Esophagus (tissue), 2 donors: ENCODE measurements around the gene GALNS. TPM values are rescaled to one million over a fixed set of nuclear protein-coding genes. Genes with fewer than 3 reads are reported as not detected.

Source experiments
- H3K27ac ChIP-seq, 2 donors: one replicate each; pipeline ENCODE4 v1.5.1; 2013; ENCODE audit warnings: low read depth in 2 of 2, mild to moderate bottlenecking in 2 of 2, inconsistent platforms in 1 of 2, low read length in 1 of 2, moderate library complexity in 1 of 2
- H3K27me3 ChIP-seq, 2 donors: one replicate each; pipeline ENCODE4 v1.6.1; 2013; ENCODE audit warnings: low read length in 2 of 2, control low read depth in 1 of 2, mild to moderate bottlenecking in 1 of 2; ENCODE audit not compliant: insufficient read depth in 2 of 2, control insufficient read depth in 1 of 2
- H3K36me3 ChIP-seq, 2 donors: one replicate each; pipeline ENCODE4 v1.6.1; 2013; ENCODE audit warnings: low read length in 1 of 2; ENCODE audit not compliant: control insufficient read depth in 2 of 2, insufficient read depth in 2 of 2
- H3K4me1 ChIP-seq, 2 donors: one replicate each; pipeline ENCODE4 v1.6.1; 2013; ENCODE audit warnings: low read length in 1 of 2; ENCODE audit not compliant: control insufficient read depth in 2 of 2, insufficient read depth in 2 of 2
- H3K4me3 ChIP-seq, 2 donors: one replicate each; pipeline ENCODE4 v1.5.1; 2013; ENCODE audit warnings: low read length in 2 of 2, mild to moderate bottlenecking in 2 of 2, low read depth in 1 of 2, moderate library complexity in 1 of 2
- H3K9me3 ChIP-seq, 2 donors: one replicate each; pipeline ENCODE4 v1.6.1; 2013; ENCODE audit warnings: mild to moderate bottlenecking in 2 of 2, low read depth in 1 of 2, low read length in 1 of 2, moderate library complexity in 1 of 2; ENCODE audit not compliant: control insufficient read depth in 2 of 2, insufficient read depth in 1 of 2
- WGBS, 2 donors: extraction: QIAGEN DNeasy Blood & Tissue Kit; methylation state at CpG; one replicate each; pipeline ENCODE4 v1.1.7; 2013; 5-methylcytosine and 5-hydroxymethylcytosine counted together
- polyA plus RNA-seq, 2 donors: library from polyadenylated mRNA; stranded (reverse); fragments of 200-250 nt; gene quantifications; one replicate each; pipeline ENCODE4 v1.2.3, GENCODE V29; 2013
- donor health status: healthy with polysubstance abuse.
- donor health status: Bipolar disorder and iron deficiency.

The GALNS gene
- polyA plus RNA-seq, 2 donors, result 10.7 to 20.4 TPM

DNA sequence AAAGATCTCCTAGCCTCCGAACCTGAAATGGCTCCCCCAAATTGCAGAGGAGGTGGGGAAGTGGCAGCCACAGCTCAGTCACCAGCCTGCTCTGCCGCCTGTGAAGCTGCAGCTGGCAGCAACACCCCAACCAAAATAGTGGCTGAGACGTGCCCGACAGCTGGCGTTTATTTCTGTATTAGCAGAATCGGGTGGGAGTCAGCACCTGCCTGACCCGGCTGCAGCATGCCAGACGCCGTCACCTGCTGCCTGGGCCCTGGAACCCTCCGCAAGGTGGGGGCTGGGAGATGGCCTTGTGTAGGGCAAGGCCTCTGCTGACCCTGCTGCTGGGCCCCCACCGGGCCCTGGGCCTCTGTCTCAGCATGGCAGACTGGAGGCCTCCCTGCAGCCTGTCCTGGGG, 27.2 kb upstream of the GALNS start:
- WGBS, 2 donors, result 76 to 81% methylated on average over 11 of the region's 11 CpGs
- no peaks in the 10 kb centered on the region for H3K27me3 ChIP-seq
- H3K4me3 ChIP-seq, result no peak overlapping the region
- H3K9me3 ChIP-seq, result peaks cover 0 to 5% of the 10 kb centered on the region in 2 donors
- H3K4me1 ChIP-seq, result peaks cover 0 to 32% of the 10 kb centered on the region in 2 donors
- H3K27ac ChIP-seq, result no peak overlapping the region
- H3K36me3 ChIP-seq, result peaks cover 0 to 9% of the 10 kb centered on the region in 2 donors

GRCh38 chr16:88883117-88883895, 26.6 kb upstream of the GALNS start:
- H3K9me3 ChIP-seq, result peaks cover 0 to 5% of the 10 kb centered on the region in 2 donors
- H3K27me3 ChIP-seq, result no peaks in the 10 kb centered on the region
- WGBS, 2 donors, result 91 to 92% methylated on average over 49 of the region's 49 CpGs
- H3K4me1 ChIP-seq, result peaks cover 0 to 32% of the 10 kb centered on the region in 2 donors
- peaks cover 0 to 11% of the 10 kb centered on the region in 2 donors for H3K36me3 ChIP-seq
- H3K4me3 ChIP-seq, result no peak overlapping the region
- no peak overlapping the region for H3K27ac ChIP-seq

DNA sequence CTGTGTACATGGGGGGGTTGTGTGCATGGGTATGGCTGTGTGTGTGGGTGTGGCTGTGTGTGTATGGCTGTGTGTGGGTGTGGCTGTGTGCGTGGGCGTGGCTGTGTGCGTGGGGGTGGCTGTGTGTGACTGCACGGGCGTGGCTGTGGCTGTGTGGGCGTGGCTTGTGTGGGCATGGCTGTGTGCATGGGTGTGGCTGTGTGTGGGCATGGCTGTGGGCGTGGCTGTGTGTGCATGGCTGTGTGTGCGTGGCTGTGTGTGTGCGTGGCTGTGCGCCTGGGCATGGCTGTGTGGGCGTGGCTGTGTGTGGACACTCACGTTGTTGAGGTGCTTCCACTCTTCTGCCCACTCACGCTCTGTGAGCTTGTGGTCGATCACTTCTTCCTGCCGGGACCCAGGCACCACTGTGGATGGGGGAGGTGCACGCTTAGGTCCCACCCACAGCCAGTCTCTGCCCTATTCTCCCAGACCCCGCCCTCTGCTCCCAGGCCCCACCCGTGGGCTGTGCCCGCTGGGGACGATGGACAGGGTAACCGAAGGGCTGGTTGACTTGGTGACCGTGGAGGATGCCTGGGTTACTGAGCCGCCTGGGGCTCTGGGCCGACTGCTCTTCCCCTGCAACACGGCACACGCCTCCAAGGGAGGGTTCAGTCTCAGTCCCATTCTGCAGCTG, 25.7 kb upstream of the GALNS start:
- Histone ChIP-seq H3K9me3 (peaks cover 0 to 5% of the 10 kb centered on the region in 2 donors), H3K27me3 (no peaks in the 10 kb centered on the region), H3K27ac (no peak overlapping the region), H3K4me1 (peaks cover 0 to 32% of the 10 kb centered on the region in 2 donors), H3K4me3 (no peak overlapping the region), H3K36me3 (peaks cover 0 to 11% of the 10 kb centered on the region in 2 donors)
- WGBS, 2 donors, result 78 to 80% methylated on average over 26 of the region's 26 CpGs

- Histone ChIP-seq H3K27me3 (no peaks in the 10 kb centered on the region), H3K4me1 (peaks cover 0 to 32% of the 10 kb centered on the region in 2 donors), H3K36me3 (peaks cover 0 to 11% of the 10 kb centered on the region in 2 donors), H3K9me3 (peaks cover 0 to 5% of the 10 kb centered on the region in 2 donors), H3K27ac (no peak overlapping the region), H3K4me3 (peak overlapping the region in 1 of 2 donors; percentile 9)
- WGBS, 2 donors, result 64 to 81% methylated on average over 27 of the region's 27 CpGs
Observed at GRCh38 chr16:88881675-88882357, 25.1 kb upstream of the GALNS start.

GRCh38 chr16:88881007-88881615, 24.4 kb upstream of the GALNS start:
- H3K36me3 ChIP-seq, result peaks cover 0 to 11% of the 10 kb centered on the region in 2 donors
- H3K27ac ChIP-seq, result no peak overlapping the region
- 39 to 45% methylated on average over 44 to 46 of the region's 46 CpGs for WGBS, 2 donors
- peak overlapping the region; percentile 9 to 12 for H3K4me3 ChIP-seq
- H3K9me3 ChIP-seq, result peaks cover 0 to 5% of the 10 kb centered on the region in 2 donors
- H3K27me3 ChIP-seq, result no peaks in the 10 kb centered on the region
- peaks cover 0 to 32% of the 10 kb centered on the region in 2 donors for H3K4me1 ChIP-seq

DNA sequence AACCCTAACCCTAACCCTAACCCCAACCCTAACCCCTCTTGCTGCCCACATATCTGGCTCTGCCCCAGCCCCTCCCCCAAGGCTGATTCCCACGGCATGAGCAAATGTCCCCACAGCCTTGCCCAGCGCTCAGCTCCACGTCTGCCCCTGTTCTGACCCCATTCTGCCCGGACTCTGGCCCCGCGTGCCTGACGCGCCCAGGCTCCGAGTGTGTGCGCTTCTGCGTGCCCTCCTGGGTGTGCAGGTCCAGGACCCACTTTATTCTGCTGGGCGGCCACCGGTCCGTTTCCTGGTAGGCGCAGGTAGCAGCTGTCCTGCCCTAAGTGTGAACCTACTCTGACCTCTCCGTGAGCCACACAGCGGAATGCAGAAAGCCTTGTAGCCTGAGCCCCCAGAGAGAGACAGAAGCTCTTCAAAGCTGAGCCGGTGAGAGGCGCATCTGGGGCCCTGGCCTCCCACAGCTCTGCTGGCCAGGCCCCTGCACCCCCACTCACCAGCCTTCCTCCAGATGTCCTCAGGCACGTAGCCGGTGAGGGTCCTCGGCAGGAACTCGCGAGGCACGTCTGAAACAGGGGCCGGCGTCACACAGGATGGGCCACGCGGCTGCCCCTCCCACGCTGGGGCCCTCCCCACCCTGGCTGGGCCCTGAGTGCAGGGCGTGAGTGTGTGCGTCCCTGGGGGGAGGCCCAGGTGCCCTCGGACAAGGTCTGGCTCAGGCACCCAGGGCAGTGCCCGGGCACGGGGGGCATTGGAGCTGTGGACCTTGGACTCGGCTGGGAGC, 23.7 kb upstream of the GALNS start:
- 60 to 61% methylated on average over 36 of the region's 36 CpGs for WGBS, 2 donors
- H3K36me3 ChIP-seq, result peaks cover 0 to 11% of the 10 kb centered on the region in 2 donors
- no peak overlapping the region for H3K27ac ChIP-seq
- peak overlapping the region in 1 of 2 donors; percentile 9 for H3K4me3 ChIP-seq
- H3K9me3 ChIP-seq, result peaks cover 0 to 5% of the 10 kb centered on the region in 2 donors
- H3K4me1 ChIP-seq, result peaks cover 0 to 32% of the 10 kb centered on the region in 2 donors
- H3K27me3 ChIP-seq, result no peaks in the 10 kb centered on the region

DNA sequence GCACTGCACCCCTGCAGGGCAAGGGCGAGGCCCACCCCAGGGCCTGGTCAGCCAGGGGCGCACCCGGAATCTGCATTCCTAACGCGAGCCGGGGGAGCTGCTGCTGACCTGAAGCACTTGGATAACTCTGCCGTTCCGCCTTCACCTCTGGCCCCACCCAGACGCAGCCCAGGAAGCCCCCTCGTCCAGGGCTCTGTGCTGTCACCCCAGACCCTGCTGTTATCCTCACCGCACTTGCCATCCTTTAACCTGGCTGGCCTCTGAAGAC, 23.0 kb upstream of the GALNS start:
- H3K9me3 ChIP-seq, result peaks cover 0 to 5% of the 10 kb centered on the region in 2 donors
- no peaks in the 10 kb centered on the region for H3K27me3 ChIP-seq
- 58 to 71% methylated on average over 11 of the region's 11 CpGs for WGBS, 2 donors
- peaks cover 0 to 11% of the 10 kb centered on the region in 2 donors for H3K36me3 ChIP-seq
- no peak overlapping the region for H3K27ac ChIP-seq
- peaks cover 0 to 32% of the 10 kb centered on the region in 2 donors for H3K4me1 ChIP-seq
- H3K4me3 ChIP-seq, result no peak overlapping the region

- 77 to 87% methylated on average over 45 of the region's 45 CpGs for WGBS, 2 donors
- Histone ChIP-seq H3K9me3 (peaks cover 0 to 5% of the 10 kb centered on the region in 2 donors), H3K4me3 (no peak overlapping the region), H3K4me1 (peaks cover 0 to 32% of the 10 kb centered on the region in 2 donors), H3K36me3 (peaks cover 0 to 8% of the 10 kb centered on the region in 2 donors), H3K27me3 (no peaks in the 10 kb centered on the region), H3K27ac (no peak overlapping the region)
Observed at GRCh38 chr16:88878967-88879787, 22.4 kb upstream of the GALNS start.
